Measurements from ENCODE around the gene RAB26.

Gene RAB26

DNA sequence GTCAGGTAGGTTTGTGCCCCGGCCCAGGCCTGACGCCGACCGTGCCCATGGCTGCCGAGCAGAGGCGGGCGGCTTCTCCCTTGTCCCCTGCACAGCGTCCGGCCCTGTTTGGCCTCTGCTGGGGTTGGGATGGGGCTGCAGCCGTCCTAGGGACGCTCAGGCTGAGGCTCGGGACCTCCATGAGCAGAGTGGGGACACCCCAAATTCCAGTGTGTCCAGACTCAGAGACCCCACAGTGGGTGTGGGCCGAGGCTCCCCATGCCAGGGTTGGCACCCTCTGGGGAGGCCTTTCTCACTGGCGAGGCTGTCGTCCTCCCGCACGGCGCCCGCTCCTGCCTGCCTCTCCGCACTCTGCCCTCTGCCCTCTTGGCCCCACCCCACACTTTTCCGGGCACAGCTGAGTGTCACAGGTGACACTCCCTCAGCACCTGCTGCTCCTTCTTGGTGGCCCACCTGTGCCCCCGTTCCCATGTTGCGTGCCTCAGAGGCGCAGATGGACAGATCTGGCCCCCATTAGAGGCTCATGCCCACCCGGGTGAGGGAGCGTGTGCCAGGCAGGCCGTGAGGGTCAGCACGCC lies 23.3 kb downstream of the RAB26 start:
- Histone ChIP-seq H3K27me3 (ENCODE audit: control insufficient read depth, insufficient read depth, low read length) (no peaks in the 10 kb centered on the region), H3K9ac (ENCODE audit: low read depth, low read length) (no peak overlapping the region), H3K9me3 (ENCODE audit: control insufficient read depth, insufficient read depth, low read length) (no peaks in the 10 kb centered on the region), H3K36me3 (ENCODE audit: control insufficient read depth, insufficient read depth, low read length) (peaks cover 68% of the 10 kb centered on the region), H3K4me3 (ENCODE audit: low read depth, low read length) (no peak overlapping the region), H3K4me1 (ENCODE audit: control insufficient read depth, insufficient read depth, low read length) (no peaks in the 10 kb centered on the region)

DNA sequence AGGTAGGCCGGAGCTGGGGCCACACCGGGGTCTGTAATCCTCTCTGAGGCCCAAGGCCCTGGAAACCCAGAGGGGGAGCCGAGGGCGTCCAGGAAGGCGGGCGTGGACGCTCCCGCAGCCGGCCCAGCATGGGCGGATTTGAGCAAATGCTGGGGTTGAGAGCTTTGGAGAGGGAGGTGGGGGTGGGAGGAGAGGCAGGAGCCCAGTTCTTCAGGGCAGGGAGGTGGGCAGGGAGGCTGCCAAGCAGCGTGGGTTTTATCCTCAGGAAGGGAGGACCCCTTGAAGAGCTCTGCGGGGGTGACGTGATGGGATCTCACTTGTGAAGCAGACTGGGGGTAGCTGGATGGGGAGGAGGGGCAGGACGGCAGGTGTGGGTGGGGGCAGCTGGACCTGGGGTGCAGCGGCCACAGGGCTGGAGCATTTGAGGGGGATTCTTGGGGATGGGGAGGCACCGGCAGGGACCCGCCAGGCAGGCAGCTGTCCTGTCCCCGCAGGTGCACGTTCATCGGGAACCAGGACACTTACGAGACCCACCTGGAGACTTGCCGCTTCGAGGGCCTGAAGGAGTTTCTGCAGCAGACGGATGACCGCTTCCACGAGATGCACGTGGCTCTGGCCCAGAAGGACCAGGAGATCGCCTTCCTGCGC lies 24.4 kb downstream of the RAB26 start:
- Histone ChIP-seq H3K9me3 (ENCODE audit: control insufficient read depth, insufficient read depth, low read length) (no peaks in the 10 kb centered on the region), H3K27me3 (ENCODE audit: control insufficient read depth, insufficient read depth, low read length) (no peaks in the 10 kb centered on the region), H3K9ac (ENCODE audit: low read depth, low read length) (no peak overlapping the region), H3K4me1 (ENCODE audit: control insufficient read depth, insufficient read depth, low read length) (no peaks in the 10 kb centered on the region), H3K36me3 (ENCODE audit: control insufficient read depth, insufficient read depth, low read length) (peaks cover 64% of the 10 kb centered on the region), H3K4me3 (ENCODE audit: low read depth, low read length) (no peak overlapping the region)

DNA sequence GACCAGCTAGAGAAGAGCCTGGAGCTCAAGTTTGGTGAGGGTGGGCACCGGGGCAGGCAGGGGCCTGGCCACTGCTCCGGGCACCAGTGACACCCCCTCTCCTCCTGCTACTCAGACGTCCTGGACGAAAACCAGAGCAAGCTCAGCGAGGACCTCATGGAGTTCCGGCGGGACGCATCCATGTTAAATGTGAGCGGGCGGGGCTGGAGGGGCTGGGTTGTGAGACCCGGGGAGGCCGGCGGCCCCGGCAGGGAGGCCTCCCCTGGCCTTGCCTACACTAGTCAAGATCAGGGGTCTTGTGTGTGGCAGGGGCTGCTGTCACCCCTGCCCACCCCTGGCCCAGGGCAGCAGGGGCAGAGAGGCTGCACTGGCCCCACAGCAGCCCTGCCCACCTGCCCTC lies 24.9 kb downstream of the RAB26 start:
- no peak overlapping the region for H3K9ac ChIP-seq (ENCODE audit: low read depth, low read length)
- H3K27me3 ChIP-seq (ENCODE audit: control insufficient read depth, insufficient read depth, low read length) = no peaks in the 10 kb centered on the region
- no peaks in the 10 kb centered on the region for H3K9me3 ChIP-seq (ENCODE audit: control insufficient read depth, insufficient read depth, low read length)
- H3K36me3 ChIP-seq (ENCODE audit: control insufficient read depth, insufficient read depth, low read length) = peaks cover 58% of the 10 kb centered on the region
- H3K4me3 ChIP-seq (ENCODE audit: low read depth, low read length) = no peak overlapping the region
- H3K4me1 ChIP-seq (ENCODE audit: control insufficient read depth, insufficient read depth, low read length) = no peaks in the 10 kb centered on the region

- H3K27me3 ChIP-seq (ENCODE audit: control insufficient read depth, insufficient read depth, low read length) = no peaks in the 10 kb centered on the region
- H3K4me3 ChIP-seq (ENCODE audit: low read depth, low read length) = no peak overlapping the region
- H3K36me3 ChIP-seq (ENCODE audit: control insufficient read depth, insufficient read depth, low read length) = peaks cover 56% of the 10 kb centered on the region
- no peaks in the 10 kb centered on the region for H3K4me1 ChIP-seq (ENCODE audit: control insufficient read depth, insufficient read depth, low read length)
- no peak overlapping the region for H3K9ac ChIP-seq (ENCODE audit: low read depth, low read length)
- H3K9me3 ChIP-seq (ENCODE audit: control insufficient read depth, insufficient read depth, low read length) = no peaks in the 10 kb centered on the region
Measured at GRCh38 chr16:2173916-2174315, 25.5 kb downstream of the RAB26 start.

GRCh38 chr16:2174396-2175131 lies 26.1 kb downstream of the RAB26 start:
- H3K9ac ChIP-seq (ENCODE audit: low read depth, low read length) = no peak overlapping the region
- H3K4me1 ChIP-seq (ENCODE audit: control insufficient read depth, insufficient read depth, low read length) = no peaks in the 10 kb centered on the region
- H3K4me3 ChIP-seq (ENCODE audit: low read depth, low read length) = no peak overlapping the region
- no peaks in the 10 kb centered on the region for H3K9me3 ChIP-seq (ENCODE audit: control insufficient read depth, insufficient read depth, low read length)
- H3K36me3 ChIP-seq (ENCODE audit: control insufficient read depth, insufficient read depth, low read length) = peaks cover 52% of the 10 kb centered on the region
- no peaks in the 10 kb centered on the region for H3K27me3 ChIP-seq (ENCODE audit: control insufficient read depth, insufficient read depth, low read length)

DNA sequence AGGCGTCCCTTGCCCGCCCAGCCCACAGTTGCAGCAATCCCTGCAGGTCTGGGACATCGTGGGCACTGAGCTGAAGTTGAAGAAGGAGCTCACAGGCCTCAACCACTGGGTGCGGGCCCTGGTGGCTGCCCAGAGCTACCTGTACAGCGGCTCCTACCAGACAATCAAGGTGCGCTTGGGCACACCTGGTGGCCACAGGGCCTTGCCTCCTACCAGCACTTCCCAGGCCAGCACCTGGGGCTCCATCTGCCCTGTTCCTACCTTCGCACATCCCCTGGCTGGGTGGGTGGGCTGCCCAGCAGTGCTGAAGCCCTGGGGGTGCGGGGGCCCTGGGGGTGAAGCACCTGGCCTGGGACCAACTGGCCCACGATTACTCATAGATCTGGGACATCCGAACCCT lies 27.0 kb downstream of the RAB26 start:
- no peak overlapping the region for H3K4me3 ChIP-seq (ENCODE audit: low read depth, low read length)
- no peaks in the 10 kb centered on the region for H3K4me1 ChIP-seq (ENCODE audit: control insufficient read depth, insufficient read depth, low read length)
- no peak overlapping the region for H3K9ac ChIP-seq (ENCODE audit: low read depth, low read length)
- no peaks in the 10 kb centered on the region for H3K9me3 ChIP-seq (ENCODE audit: control insufficient read depth, insufficient read depth, low read length)
- H3K27me3 ChIP-seq (ENCODE audit: control insufficient read depth, insufficient read depth, low read length) = no peaks in the 10 kb centered on the region
- H3K36me3 ChIP-seq (ENCODE audit: control insufficient read depth, insufficient read depth, low read length) = peaks cover 47% of the 10 kb centered on the region

- Histone ChIP-seq H3K36me3 (ENCODE audit: control insufficient read depth, insufficient read depth, low read length) (peaks cover 46% of the 10 kb centered on the region), H3K4me3 (ENCODE audit: low read depth, low read length) (no peak overlapping the region), H3K27me3 (ENCODE audit: control insufficient read depth, insufficient read depth, low read length) (no peaks in the 10 kb centered on the region), H3K9me3 (ENCODE audit: control insufficient read depth, insufficient read depth, low read length) (no peaks in the 10 kb centered on the region), H3K9ac (ENCODE audit: low read depth, low read length) (no peak overlapping the region), H3K4me1 (ENCODE audit: control insufficient read depth, insufficient read depth, low read length) (no peaks in the 10 kb centered on the region)
Measured at GRCh38 chr16:2176047-2176446, 27.6 kb downstream of the RAB26 start.

DNA sequence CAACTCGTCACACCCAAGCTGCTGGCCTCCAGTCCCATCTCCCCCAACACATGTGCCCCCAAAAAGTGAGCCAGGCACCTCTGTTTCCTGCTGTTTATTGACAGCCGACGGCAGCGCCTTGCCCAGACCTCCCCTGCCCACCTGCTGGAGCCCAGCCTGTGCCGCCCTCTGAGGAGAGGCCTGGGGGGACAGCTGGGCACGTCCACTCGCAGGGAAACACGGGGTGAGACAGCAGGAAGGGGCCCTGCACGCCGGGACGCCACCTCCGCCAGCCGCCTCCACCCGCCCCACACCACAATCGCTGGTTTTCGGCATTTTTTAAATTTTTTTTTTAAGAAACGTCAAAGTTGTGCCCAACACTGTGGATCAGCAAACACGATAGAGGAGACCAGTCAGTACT lies 28.7 kb downstream of the RAB26 start:
- Histone ChIP-seq H3K4me1 (ENCODE audit: control insufficient read depth, insufficient read depth, low read length) (no peaks in the 10 kb centered on the region), H3K36me3 (ENCODE audit: control insufficient read depth, insufficient read depth, low read length) (peaks cover 36% of the 10 kb centered on the region), H3K9ac (ENCODE audit: low read depth, low read length) (no peak overlapping the region), H3K27me3 (ENCODE audit: control insufficient read depth, insufficient read depth, low read length) (no peaks in the 10 kb centered on the region), H3K9me3 (ENCODE audit: control insufficient read depth, insufficient read depth, low read length) (no peaks in the 10 kb centered on the region), H3K4me3 (ENCODE audit: low read depth, low read length) (no peak overlapping the region)

DNA sequence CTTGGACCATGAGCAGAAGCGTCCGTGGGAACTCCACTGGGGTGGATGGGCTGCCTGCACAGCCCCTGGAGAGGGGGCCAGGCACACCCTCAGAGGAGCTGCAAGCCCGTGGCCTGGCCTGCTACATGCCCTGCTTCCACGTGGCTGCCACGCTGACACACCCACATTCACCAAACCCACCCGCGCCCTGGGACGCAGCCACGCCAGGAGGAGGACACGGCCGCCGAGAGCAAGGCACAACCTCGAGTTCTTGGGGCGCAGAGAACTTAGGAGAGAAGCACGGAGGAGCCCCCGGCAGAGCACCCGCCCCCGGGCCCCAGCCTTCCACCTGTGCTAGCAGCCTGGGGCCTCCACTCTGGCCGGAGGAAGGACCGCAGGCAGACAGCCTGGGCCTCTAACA lies 29.1 kb downstream of the RAB26 start:
- Histone ChIP-seq H3K9me3 (ENCODE audit: control insufficient read depth, insufficient read depth, low read length) (no peaks in the 10 kb centered on the region), H3K4me3 (ENCODE audit: low read depth, low read length) (no peak overlapping the region), H3K36me3 (ENCODE audit: control insufficient read depth, insufficient read depth, low read length) (peaks cover 36% of the 10 kb centered on the region), H3K27me3 (ENCODE audit: control insufficient read depth, insufficient read depth, low read length) (no peaks in the 10 kb centered on the region), H3K4me1 (ENCODE audit: control insufficient read depth, insufficient read depth, low read length) (no peaks in the 10 kb centered on the region), H3K9ac (ENCODE audit: low read depth, low read length) (no peak overlapping the region)

- Histone ChIP-seq H3K4me3 (ENCODE audit: low read depth, low read length) (no peak overlapping the region), H3K9ac (ENCODE audit: low read depth, low read length) (no peak overlapping the region), H3K9me3 (ENCODE audit: control insufficient read depth, insufficient read depth, low read length) (no peaks in the 10 kb centered on the region), H3K4me1 (ENCODE audit: control insufficient read depth, insufficient read depth, low read length) (no peaks in the 10 kb centered on the region), H3K36me3 (ENCODE audit: control insufficient read depth, insufficient read depth, low read length) (peaks cover 34% of the 10 kb centered on the region), H3K27me3 (ENCODE audit: control insufficient read depth, insufficient read depth, low read length) (no peaks in the 10 kb centered on the region)
Measured at GRCh38 chr16:2178321-2179106, 30.1 kb downstream of the RAB26 start.

DNA sequence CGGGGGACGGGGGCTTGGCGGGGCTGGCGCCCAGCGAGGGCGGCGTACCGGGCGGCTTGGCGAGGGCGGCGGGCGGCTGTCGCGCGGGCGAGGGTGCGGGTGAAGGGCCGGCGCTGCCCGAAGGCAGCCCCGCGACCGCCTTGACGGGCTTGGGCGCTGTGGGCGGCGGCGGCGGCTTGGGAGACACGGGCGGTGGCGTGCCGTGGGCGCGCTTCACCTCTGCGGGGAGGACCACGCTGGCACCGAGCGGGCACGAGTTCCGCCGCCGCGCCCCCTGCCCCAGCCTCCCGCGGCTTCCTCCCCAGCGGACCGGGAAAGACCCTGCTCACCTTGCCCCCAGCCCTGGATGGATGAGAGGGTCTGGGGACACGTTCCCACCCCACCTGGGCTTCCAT lies 30.7 kb downstream of the RAB26 start:
- no peaks in the 10 kb centered on the region for H3K27me3 ChIP-seq (ENCODE audit: control insufficient read depth, insufficient read depth, low read length)
- no peaks in the 10 kb centered on the region for H3K4me1 ChIP-seq (ENCODE audit: control insufficient read depth, insufficient read depth, low read length)
- no peak overlapping the region for H3K4me3 ChIP-seq (ENCODE audit: low read depth, low read length)
- H3K9me3 ChIP-seq (ENCODE audit: control insufficient read depth, insufficient read depth, low read length) = no peaks in the 10 kb centered on the region
- H3K9ac ChIP-seq (ENCODE audit: low read depth, low read length) = no peak overlapping the region
- peaks cover 31% of the 10 kb centered on the region for H3K36me3 ChIP-seq (ENCODE audit: control insufficient read depth, insufficient read depth, low read length)
